Keratinocyte (primary cell): ENCODE data around the gene IGFL2. TPM values are rescaled to one million over a fixed set of nuclear protein-coding genes. Genes with fewer than 3 reads are reported as not detected.

Source experiments
- DNase-seq: peaks from one replicate; pipeline ENCODE4 v3.0.0-alpha.2; 2011; ENCODE audit warnings: low read depth, missing footprints, low spot score
- FAIRE-seq: peaks from 2 replicates; lab custom pipeline; 2011; peaks lifted over from hg19 to GRCh38; lab: Jason Lieb, UNC
- H2AFZ ChIP-seq: 2 replicates; pipeline ENCODE4 v1.6.0; 2012; ENCODE audit warnings: low read length, control low read depth, inconsistent platforms; ENCODE audit not compliant: control insufficient read depth
- H3K27ac ChIP-seq: 2 replicates; pipeline ENCODE4 v1.5.1; 2011; ENCODE audit warnings: low read length; ENCODE audit not compliant: control insufficient read depth, insufficient read depth
- H3K27me3 ChIP-seq: 3 replicates; pipeline ENCODE4 v1.6.0; 2011; ENCODE audit warnings: low read length; ENCODE audit not compliant: control insufficient read depth, insufficient read depth; ENCODE audit errors: extremely low read depth
- H3K36me3 ChIP-seq, 2 experiments: 2 replicates in 1 of 2; 3 replicates in 1 of 2; pipeline ENCODE4 v1.5.1; 2011; ENCODE audit warnings: low read length in 2 of 2, mild to moderate bottlenecking in 1 of 2; ENCODE audit not compliant: control insufficient read depth in 2 of 2, insufficient read depth in 2 of 2; ENCODE audit errors: extremely low read depth in 1 of 2
- H3K4me1 ChIP-seq: 3 replicates; pipeline ENCODE4 v1.5.1; 2011; ENCODE audit warnings: low read length; ENCODE audit not compliant: control insufficient read depth, insufficient read depth; ENCODE audit errors: extremely low read depth
- H3K4me2 ChIP-seq: 3 replicates; pipeline ENCODE4 v1.6.0; 2011; ENCODE audit warnings: low read depth, low read length; ENCODE audit not compliant: control insufficient read depth, insufficient read depth; ENCODE audit errors: extremely low read depth
- H3K4me3 ChIP-seq, 3 experiments: fragments of 200-600 bp in 1 of 3; sonication (generic) in 1 of 3; 2 replicates in 2 of 3; 3 replicates in 1 of 3; pipeline ENCODE4 v1.5.1; 2011 to 2016; ENCODE audit warnings: low read length in 3 of 3, mild to moderate bottlenecking in 3 of 3, control low read depth in 2 of 3, inconsistent platforms in 1 of 3, low read depth in 1 of 3, mixed read lengths in 1 of 3, mixed run types in 1 of 3, moderate library complexity in 1 of 3; ENCODE audit not compliant: control insufficient read depth in 2 of 3, insufficient read depth in 2 of 3; ENCODE audit errors: extremely low read depth in 1 of 3
- H3K79me2 ChIP-seq: 2 replicates; pipeline ENCODE4 v1.6.0; 2012; ENCODE audit warnings: low read length; ENCODE audit not compliant: control insufficient read depth, insufficient read depth
- H3K9ac ChIP-seq: 3 replicates; pipeline ENCODE4 v1.6.0; 2011; ENCODE audit warnings: low read length; ENCODE audit not compliant: control insufficient read depth, insufficient read depth; ENCODE audit errors: extremely low read depth
- H3K9me1 ChIP-seq: 3 replicates; pipeline ENCODE4 v1.6.0; 2011; ENCODE audit warnings: low read length; ENCODE audit not compliant: control insufficient read depth, insufficient read depth; ENCODE audit errors: extremely low read depth
- H3K9me3 ChIP-seq: 2 replicates; pipeline ENCODE4 v1.5.1; 2012; ENCODE audit warnings: low read depth, low read length; ENCODE audit not compliant: control insufficient read depth
- H4K20me1 ChIP-seq: 3 replicates; pipeline ENCODE4 v1.6.0; 2011; ENCODE audit warnings: low read length; ENCODE audit not compliant: control insufficient read depth, insufficient read depth; ENCODE audit errors: extremely low read depth
- CTCF ChIP-seq, 3 experiments: IDR thresholded peaks in 1 of 3; conservative IDR thresholded peaks in 1 of 3; optimal IDR thresholded peaks in 1 of 3; 2 replicates in 2 of 3; 3 replicates in 1 of 3; pipeline versions ENCODE3 to v1.5.1; 2011; ENCODE audit warnings: low read length in 3 of 3, mild to moderate bottlenecking in 3 of 3, moderate library complexity in 2 of 3, control low read depth in 1 of 3, inconsistent platforms in 1 of 3; ENCODE audit not compliant: insufficient read depth in 2 of 3; ENCODE audit errors: extremely low read depth in 1 of 3
- EZH2 ChIP-seq: IDR thresholded peaks from one replicate; pipeline ENCODE4 v1.6.1; 2012; ENCODE audit warnings: inconsistent platforms, mild to moderate bottlenecking, low read length, moderate library complexity
- dilution Hi-C: fragments of 300-500 bp; cut with MboI; formaldehyde crosslinking; loops from one replicate; pipeline ENCODE4 v1.7.0; 2020; ENCODE audit warnings: low sequenced_read_pairs; ENCODE audit not compliant: extremely low pct_ligation_motif_present
- polyA plus RNA-seq, 5 experiments: library from polyadenylated mRNA; depleted of rRNA in 3 of 5; stranded (reverse) in 3 of 5; stranded (forward) in 1 of 5; unstranded in 1 of 5; fragments of >200 nt; gene quantifications; 1 replicate in 1 of 5; 2 replicates in 3 of 5; 3 replicates in 1 of 5; pipeline versions ENCODE4 v1.2.1 to v1.2.3, GENCODE V29; 2011 to 2012; ENCODE audit warnings: missing spikeins in 2 of 5, low read depth in 1 of 5, low replicate concordance in 1 of 5

IGFL2 gene
- polyA plus RNA-seq, 1 donor (not counting 4 experiments of a cell fraction or from before 2014, with no cell fraction given): 7.1 TPM

DNA sequence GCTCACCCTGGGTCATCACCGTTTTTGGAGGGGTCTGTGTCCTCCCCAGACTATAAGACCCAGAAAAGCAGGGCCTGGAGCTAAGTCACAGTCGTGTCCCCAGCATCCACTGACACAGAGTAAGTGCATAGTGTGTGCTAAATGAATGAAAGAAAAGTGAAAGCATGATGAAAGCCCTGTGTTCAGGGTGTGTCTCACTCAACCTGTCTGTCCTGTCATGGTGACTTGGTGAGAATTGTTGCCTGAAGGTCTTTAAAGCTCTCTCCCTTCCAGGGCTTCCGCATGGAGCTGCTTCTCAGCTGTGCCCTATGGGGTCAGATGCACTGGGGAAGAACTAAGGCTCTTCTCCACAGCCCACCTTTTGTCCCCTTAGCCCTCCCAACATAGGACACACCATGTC, 61.0 kb downstream of the IGFL2 start:
- Histone ChIP-seq H3K9me1 (peaks cover 4% of the 10 kb centered on the region), H3K9ac (no peak overlapping the region), H3K27ac (no peak overlapping the region), H3K79me2 (no peaks in the 10 kb centered on the region), H4K20me1 (no peaks in the 10 kb centered on the region), H3K27me3 (no peaks in the 10 kb centered on the region), H3K4me2 (peak overlapping the region; percentile 37), H3K4me3 (no peak overlapping the region), H3K4me1 (peaks cover 59% of the 10 kb centered on the region), H3K36me3 (no peaks in the 10 kb centered on the region), H2AFZ (no peak overlapping the region), H3K9me3 (no peaks in the 10 kb centered on the region)
- no peak for TF ChIP-seq CTCF (optimal IDR thresholded peaks at IDR 0.05 in 1 of 3, IDR thresholded peaks at IDR 0.05 in 1 of 3, conservative IDR thresholded peaks at IDR 0.05 in 1 of 3; ENCODE audit: extremely low read depth in 1 of 3, insufficient read depth in 2 of 3, low read length in 3 of 3)
- no peak for TF ChIP-seq EZH2
- FAIRE-seq (peak; percentile 79), DNase-seq (no peak)
- dilution Hi-C loops: no loop called here

DNA sequence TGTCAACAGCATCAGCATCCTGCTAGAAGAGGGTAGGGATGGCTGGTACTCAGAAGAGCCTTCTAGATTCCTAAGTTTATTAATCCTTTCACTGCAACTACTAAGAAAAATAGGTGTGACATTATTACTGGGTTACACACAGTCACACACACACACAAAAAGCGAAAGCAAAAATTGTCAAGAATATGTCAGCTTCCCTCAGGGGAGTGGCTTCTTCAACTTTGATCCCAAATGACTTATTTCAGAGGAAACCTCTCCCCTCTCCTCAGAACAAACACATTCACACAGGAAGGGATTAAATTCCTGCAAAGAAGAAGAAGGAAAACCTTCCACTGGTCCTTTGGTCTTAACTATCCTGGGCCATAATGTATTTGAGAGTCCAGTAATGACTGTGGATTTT, 61.4 kb downstream of the IGFL2 start:
- Histone ChIP-seq H3K9ac (no peak overlapping the region), H2AFZ (no peak overlapping the region), H3K27me3 (no peaks in the 10 kb centered on the region), H3K9me3 (no peaks in the 10 kb centered on the region), H4K20me1 (no peaks in the 10 kb centered on the region), H3K4me3 (no peak overlapping the region), H3K4me2 (peak overlapping the region; percentile 37), H3K27ac (no peak overlapping the region), H3K9me1 (peaks cover 4% of the 10 kb centered on the region), H3K4me1 (peaks cover 59% of the 10 kb centered on the region), H3K79me2 (no peaks in the 10 kb centered on the region), H3K36me3 (no peaks in the 10 kb centered on the region)
- FAIRE-seq (peak; percentile 17), DNase-seq (no peak)
- dilution Hi-C loops: no loop called here
- TF ChIP-seq CTCF (optimal IDR thresholded peaks at IDR 0.05 in 1 of 3, IDR thresholded peaks at IDR 0.05 in 1 of 3, conservative IDR thresholded peaks at IDR 0.05 in 1 of 3; ENCODE audit: extremely low read depth in 1 of 3, insufficient read depth in 2 of 3, low read length in 3 of 3): no peak
- TF ChIP-seq EZH2: no peak
